Skeletal muscle tissue (tissue), 4 donors: ENCODE results near the gene GGNBP2. TPM values are rescaled to one million over a fixed set of nuclear protein-coding genes. Genes with fewer than 3 reads are reported as not detected.
A peak's percentile ranks its signal among the peaks of the same experiment; 100 is the strongest.
"Not testable (repeated sequence)": the region's sequence is repeated elsewhere in the genome, so short reads cannot be mapped to it uniquely, and the experiment has no call there.

ENCODE experiments used
- H3K27ac ChIP-seq: one replicate; pipeline ENCODE4 v1.7.0; 2013; ENCODE audit warnings: mild to moderate bottlenecking, low read depth, low read length, inconsistent platforms
- H3K27me3 ChIP-seq, 3 donors: one replicate each; pipeline ENCODE4 v1.7.0; 2013; ENCODE audit warnings: low read length in 3 of 3; ENCODE audit not compliant: control insufficient read depth in 3 of 3, insufficient read depth in 3 of 3
- H3K36me3 ChIP-seq, 3 donors: one replicate each; pipeline ENCODE4 v1.7.0; 2013; ENCODE audit warnings: low read length in 3 of 3; ENCODE audit not compliant: control insufficient read depth in 3 of 3, insufficient read depth in 3 of 3
- H3K4me1 ChIP-seq, 3 donors: one replicate each; pipeline ENCODE4 v1.7.0; 2013; ENCODE audit warnings: low read length in 3 of 3, mild to moderate bottlenecking in 3 of 3; ENCODE audit not compliant: control insufficient read depth in 3 of 3, insufficient read depth in 3 of 3
- H3K4me3 ChIP-seq, 3 donors: one replicate each; pipeline ENCODE4 v1.7.0; 2013; ENCODE audit warnings: low read length in 3 of 3
- H3K9ac ChIP-seq, 3 donors: one replicate each; pipeline ENCODE4 v1.7.0; 2013; ENCODE audit warnings: low read length in 3 of 3, mild to moderate bottlenecking in 3 of 3, moderate library complexity in 2 of 3, low read depth in 1 of 3
- H3K9me3 ChIP-seq, 3 donors: one replicate each; pipeline ENCODE4 v1.7.0; 2013; ENCODE audit warnings: low read length in 3 of 3; ENCODE audit not compliant: control insufficient read depth in 3 of 3
- total RNA-seq: library from RNA; depleted of rRNA; stranded (reverse); fragments of >200 nt; gene quantifications from one replicate; pipeline ENCODE4 v1.2.3, GENCODE V29; 2014
- donor health status: Osteomylitis.

Gene GGNBP2
- total RNA-seq, 1 donor from 2014 or later, result 44.9 TPM

DNA sequence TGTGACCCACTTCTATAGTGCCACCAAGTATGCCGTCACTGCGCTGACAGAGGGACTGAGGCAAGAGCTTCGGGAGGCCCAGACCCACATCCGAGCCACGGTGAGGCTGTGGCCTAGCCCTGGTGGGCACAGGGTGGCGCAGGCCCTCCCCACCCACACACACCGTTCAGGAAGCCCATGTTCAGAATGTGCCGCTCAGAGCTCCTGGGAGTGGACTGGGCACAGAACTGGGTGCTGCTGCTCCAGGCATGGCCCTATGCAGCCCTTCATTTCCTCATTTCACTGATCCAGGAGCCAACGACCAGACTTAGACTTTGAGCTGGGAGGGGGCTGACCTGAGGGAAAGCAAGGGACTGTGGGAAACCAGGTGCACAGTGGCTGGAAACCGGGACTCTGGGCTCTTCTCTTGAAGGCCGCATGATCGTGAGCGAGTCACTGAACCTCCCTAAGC, 54.3 kb downstream of the GGNBP2 start:
- Histone ChIP-seq H3K9me3 (no peaks in the 10 kb centered on the region), H3K36me3 (peaks cover 4 to 15% (median 6%) of the 10 kb centered on the region in 3 donors), H3K4me3 (no peak overlapping the region), H3K9ac (no peak overlapping the region), H3K4me1 (peaks cover 16 to 29% (median 18%) of the 10 kb centered on the region in 3 donors), H3K27me3 (no peaks in the 10 kb centered on the region), H3K27ac (no peak overlapping the region)

DNA sequence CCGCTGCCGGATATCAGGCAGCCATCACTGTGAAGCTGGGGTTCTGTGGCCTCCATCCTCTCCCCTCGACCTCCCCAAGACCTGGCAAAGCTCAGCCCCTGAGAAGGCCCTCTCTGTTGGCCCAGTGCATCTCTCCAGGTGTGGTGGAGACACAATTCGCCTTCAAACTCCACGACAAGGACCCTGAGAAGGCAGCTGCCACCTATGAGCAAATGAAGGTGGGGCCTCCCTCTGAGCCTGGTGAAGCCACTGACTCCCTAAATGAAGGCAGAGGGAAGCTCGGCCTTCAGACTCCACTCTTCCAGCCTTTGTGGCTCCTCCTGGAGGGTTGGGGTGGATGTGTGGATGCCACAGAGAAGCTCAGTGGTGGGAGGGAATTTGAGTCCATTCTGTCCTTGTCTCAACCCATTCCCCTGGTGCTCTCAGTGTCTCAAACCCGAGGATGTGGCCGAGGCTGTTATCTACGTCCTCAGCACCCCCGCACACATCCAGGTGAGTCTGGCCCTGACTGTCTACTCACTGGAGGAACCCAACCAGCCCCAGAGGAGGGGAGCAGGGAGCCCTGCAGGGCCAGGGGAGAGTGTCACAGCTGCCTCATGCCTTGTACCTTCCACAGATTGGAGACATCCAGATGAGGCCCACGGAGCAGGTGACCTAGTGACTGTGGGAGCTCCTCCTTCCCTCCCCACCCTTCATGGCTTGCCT, 55.0 kb downstream of the GGNBP2 start:
- peaks cover 4 to 15% (median 6%) of the 10 kb centered on the region in 3 donors for H3K36me3 ChIP-seq
- no peaks in the 10 kb centered on the region for H3K9me3 ChIP-seq
- peaks cover 16 to 31% (median 17%) of the 10 kb centered on the region in 3 donors for H3K4me1 ChIP-seq
- no peak overlapping the region for H3K27ac ChIP-seq
- no peak overlapping the region for H3K4me3 ChIP-seq
- H3K27me3 ChIP-seq, result no peaks in the 10 kb centered on the region
- H3K9ac ChIP-seq, result peak overlapping the region in 1 of 3 donors; percentile 8

DNA sequence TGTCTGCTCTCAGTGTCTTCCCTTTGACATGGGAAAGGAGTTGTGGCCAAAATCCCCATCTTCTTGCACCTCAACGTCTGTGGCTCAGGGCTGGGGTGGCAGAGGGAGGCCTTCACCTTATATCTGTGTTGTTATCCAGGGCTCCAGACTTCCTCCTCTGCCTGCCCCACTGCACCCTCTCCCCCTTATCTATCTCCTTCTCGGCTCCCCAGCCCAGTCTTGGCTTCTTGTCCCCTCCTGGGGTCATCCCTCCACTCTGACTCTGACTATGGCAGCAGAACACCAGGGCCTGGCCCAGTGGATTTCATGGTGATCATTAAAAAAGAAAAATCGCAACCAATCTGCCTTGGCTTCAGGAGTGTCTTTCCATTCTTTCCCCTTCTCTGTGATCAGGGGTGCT, 55.7 kb downstream of the GGNBP2 start:
- Histone ChIP-seq H3K9ac (peak overlapping the region in 2 of 3 donors; percentile 82 to 96), H3K27ac (peak overlapping the region; percentile 77), H3K4me3 (peak overlapping the region in 2 of 3 donors; percentile 99)

DNA sequence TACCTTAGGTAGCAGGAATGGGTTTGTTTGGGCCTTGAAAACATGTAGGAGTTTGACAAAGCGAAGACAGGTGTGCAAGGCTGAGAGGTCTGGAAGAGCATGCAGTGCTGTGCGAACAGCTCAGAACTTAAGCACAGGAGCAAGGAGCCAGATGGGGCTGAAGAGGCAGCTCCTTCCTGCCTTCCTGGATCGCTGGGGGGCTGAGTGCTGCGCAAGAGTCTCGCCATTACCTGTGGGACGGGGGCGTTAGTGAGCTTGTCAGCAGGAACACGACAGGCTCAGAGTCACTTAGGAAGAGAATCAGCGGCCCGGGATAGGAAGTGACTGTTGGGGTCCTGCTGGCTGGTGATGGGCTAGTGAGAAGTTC, 56.2 kb downstream of the GGNBP2 start:
- Histone ChIP-seq H3K36me3 (peaks cover 4 to 15% (median 6%) of the 10 kb centered on the region in 3 donors), H3K4me3 (peak overlapping the region; percentile 89 to 99 (median 99)), H3K27me3 (no peaks in the 10 kb centered on the region), H3K27ac (peak overlapping the region; percentile 77), H3K9ac (peak overlapping the region; percentile 82 to 96 (median 84)), H3K9me3 (no peaks in the 10 kb centered on the region), H3K4me1 (peaks cover 16 to 31% (median 17%) of the 10 kb centered on the region in 3 donors)

More for the DNA sequence above, 55.7 kb downstream of the GGNBP2 start:
- H3K9me3 ChIP-seq, result no peaks in the 10 kb centered on the region
- no peaks in the 10 kb centered on the region for H3K27me3 ChIP-seq
- peaks cover 4 to 15% (median 6%) of the 10 kb centered on the region in 3 donors for H3K36me3 ChIP-seq
- peaks cover 16 to 31% (median 17%) of the 10 kb centered on the region in 3 donors for H3K4me1 ChIP-seq

DNA sequence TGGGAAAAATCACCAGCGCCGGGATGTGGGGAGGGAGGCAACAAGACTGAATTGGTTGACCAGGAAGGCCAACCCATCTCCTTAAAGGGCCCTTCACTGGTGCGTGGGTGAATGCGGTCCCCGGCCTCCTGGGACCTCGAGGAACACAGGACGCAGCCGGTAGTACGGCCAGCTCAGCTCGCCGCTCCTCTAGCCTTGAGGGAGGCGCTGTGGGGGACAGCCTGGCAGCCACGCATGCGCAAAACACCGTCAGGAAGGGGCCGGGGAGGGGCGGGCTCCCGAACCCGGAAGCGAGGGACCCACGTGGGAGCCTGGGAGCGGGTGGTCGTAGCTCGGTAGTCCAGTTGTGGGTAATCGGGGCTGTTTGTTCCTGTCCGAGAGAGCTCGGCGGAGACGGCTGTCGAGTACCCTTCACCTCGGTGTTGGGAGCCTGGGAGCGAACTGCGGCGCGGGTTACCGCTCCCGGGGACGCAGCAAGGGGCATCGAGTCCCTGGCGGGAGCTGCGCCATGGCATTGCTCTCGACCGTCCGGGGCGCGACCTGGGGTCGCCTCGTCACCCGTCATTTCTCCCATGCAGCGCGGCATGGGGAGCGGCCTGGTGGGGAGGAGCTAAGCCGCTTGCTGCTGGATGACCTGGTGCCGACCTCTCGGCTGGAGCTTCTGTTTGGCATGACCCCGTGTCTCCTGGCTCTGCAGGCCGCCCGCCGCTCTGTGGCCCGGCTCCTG, 56.7 kb downstream of the GGNBP2 start, which contains the start of gene MRM1:
MRM1 (plus strand) TSS at position 281 of the 727 bp plus-strand sequence; CDS start at position 509, 228 bp downstream.
- H3K4me1 ChIP-seq, result peaks cover 16 to 31% (median 17%) of the 10 kb centered on the region in 3 donors
- H3K36me3 ChIP-seq, result peaks cover 4 to 15% (median 6%) of the 10 kb centered on the region in 3 donors
- H3K27ac ChIP-seq, result peak within 1 kb of the TSS; percentile 77
- H3K4me3 ChIP-seq, result peak within 1 kb of the TSS; percentile 89 to 99 (median 99)
- H3K9ac ChIP-seq, result peak within 1 kb of the TSS; percentile 82 to 96 (median 84)
- H3K9me3 ChIP-seq, result no peaks in the 10 kb centered on the region
- H3K27me3 ChIP-seq, result no peaks in the 10 kb centered on the region

DNA sequence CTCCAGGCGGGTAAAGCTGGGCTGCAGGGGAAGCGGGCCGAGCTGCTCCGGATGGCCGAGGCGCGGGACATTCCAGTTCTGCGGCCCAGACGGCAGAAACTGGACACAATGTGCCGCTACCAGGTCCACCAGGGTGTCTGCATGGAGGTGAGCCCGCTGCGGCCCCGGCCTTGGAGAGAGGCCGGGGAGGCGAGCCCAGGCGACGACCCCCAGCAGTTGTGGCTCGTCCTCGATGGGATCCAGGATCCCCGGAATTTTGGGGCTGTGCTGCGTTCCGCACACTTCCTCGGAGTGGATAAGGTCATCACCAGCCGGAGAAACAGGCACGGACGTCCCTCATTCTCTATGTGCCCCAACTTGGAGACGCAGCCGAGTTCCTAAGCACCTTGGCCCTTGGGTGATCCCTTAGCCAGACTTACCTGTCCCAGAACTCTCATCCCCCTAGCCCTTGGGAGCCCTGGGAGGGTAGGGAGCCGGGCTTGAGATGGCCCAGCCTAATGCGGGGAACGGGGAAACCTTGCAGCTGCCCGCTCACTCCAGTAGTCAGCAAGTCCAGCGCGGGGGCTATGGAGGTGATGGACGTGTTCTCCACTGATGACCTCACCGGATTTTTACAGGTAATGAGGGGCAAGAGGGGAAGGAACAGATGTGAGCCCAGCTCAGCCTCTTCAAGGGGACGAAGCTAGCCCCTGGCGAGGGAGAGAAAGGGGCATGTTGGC, 57.5 kb downstream of the GGNBP2 start:
- Histone ChIP-seq H3K27ac (peak overlapping the region; percentile 77), H3K9ac (peak overlapping the region; percentile 82 to 96 (median 84)), H3K36me3 (peaks cover 0 to 12% (median 6%) of the 10 kb centered on the region in 3 donors)

DNA sequence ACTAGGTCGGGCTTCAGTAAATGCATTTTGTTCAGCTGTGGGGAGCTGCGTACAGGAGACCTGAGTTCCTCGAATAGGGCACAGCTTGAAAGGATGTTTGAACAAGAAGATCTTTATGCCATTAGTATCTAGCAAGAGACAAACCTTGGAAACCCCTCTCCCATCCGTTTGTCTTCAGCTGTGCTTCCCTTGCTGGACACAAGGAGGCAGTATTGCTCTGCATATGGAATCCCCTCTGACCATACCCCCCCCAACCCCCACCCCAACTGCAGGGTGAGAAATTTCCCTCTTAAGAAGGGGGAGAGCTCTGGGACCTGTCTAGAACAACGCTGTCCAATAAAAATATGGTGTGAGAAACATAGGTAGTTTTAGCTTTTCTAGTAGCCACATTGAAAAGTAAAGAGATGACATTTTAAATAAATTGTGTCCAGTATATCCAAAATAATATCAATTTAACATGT, 58.2 kb downstream of the GGNBP2 start:
- Histone ChIP-seq H3K27ac (no peak overlapping the region), H3K9ac (peak overlapping the region in 2 of 3 donors; percentile 84 to 96)

More for the DNA sequence above, 57.5 kb downstream of the GGNBP2 start:
- H3K9me3 ChIP-seq, result no peaks in the 10 kb centered on the region
- peaks cover 16 to 31% (median 17%) of the 10 kb centered on the region in 3 donors for H3K4me1 ChIP-seq
- peak overlapping the region; percentile 89 to 99 (median 99) for H3K4me3 ChIP-seq
- no peaks in the 10 kb centered on the region for H3K27me3 ChIP-seq

DNA sequence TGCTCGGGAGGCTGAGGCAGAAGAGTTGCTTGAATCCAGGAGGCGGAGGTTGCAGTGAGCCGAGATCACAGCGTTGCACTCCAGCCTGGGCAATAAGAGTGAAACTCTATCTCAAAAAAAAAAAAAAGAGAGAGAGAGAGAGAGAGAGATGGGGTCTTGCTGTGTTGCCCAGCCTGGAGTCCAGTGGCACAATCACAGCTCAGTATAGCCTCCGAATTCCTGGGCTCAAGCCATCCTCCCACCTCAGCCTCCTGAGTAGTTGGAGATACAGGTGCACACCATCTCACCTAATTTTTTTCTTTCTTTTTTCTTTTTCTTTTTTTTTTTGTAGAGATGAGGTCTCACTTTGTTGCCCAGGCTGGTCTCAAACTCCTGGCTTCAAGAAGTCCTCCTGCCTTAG, 60.3 kb downstream of the GGNBP2 start:
- not testable (repeated sequence) for H3K27ac ChIP-seq, H3K27me3 ChIP-seq, H3K36me3 ChIP-seq, H3K4me3 ChIP-seq, H3K9me3 ChIP-seq, H3K9ac ChIP-seq
- peaks cover 20 to 41% (median 23%) of the 10 kb centered on the region in 3 donors for H3K4me1 ChIP-seq

More for the DNA sequence above, 58.2 kb downstream of the GGNBP2 start:
- Histone ChIP-seq H3K4me1 (peaks cover 16 to 31% (median 17%) of the 10 kb centered on the region in 3 donors), H3K4me3 (peak overlapping the region; percentile 89 to 99 (median 99)), H3K36me3 (peaks cover 0 to 9% (median 4%) of the 10 kb centered on the region in 3 donors), H3K9me3 (no peaks in the 10 kb centered on the region), H3K27me3 (no peaks in the 10 kb centered on the region)

DNA sequence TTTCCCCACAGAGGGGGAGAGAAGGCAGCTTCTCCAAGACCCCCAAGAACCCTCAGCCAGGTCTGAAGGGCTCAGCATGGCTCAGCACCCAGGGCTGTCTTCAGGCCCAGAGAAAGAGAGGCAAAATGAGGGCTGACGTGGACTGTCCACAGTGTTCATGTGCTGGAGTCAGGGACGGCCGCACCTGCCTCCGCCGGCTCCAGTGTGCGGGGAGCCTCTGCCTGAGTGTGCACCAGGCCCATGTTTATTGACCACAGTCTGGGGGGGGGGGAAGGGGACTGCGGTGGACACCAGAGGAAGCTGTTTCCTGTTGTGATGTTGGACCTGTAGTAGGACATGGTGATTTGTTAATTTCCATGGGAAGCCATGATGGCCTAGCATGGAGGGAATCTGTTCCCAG, 63.6 kb downstream of the GGNBP2 start:
- no peak overlapping the region for H3K9ac ChIP-seq
- H3K9me3 ChIP-seq, result no peaks in the 10 kb centered on the region
- peaks cover 0 to 3% (median under 1%) of the 10 kb centered on the region in 3 donors for H3K27me3 ChIP-seq
- H3K4me3 ChIP-seq, result no peak overlapping the region
- H3K4me1 ChIP-seq, result peaks cover 6 to 15% (median 8%) of the 10 kb centered on the region in 3 donors
- no peak overlapping the region for H3K27ac ChIP-seq
- H3K36me3 ChIP-seq, result peaks cover 0 to 4% (median 0%) of the 10 kb centered on the region in 3 donors
